HepG2 (cell line): Measurements from ENCODE around the gene SOX5. TPM values are rescaled to one million over a fixed set of nuclear protein-coding genes. Genes with fewer than 3 reads are reported as not detected.

Source experiments
- AKAP8 ChIP-seq: sonication (generic); formaldehyde crosslinking; IDR thresholded peaks from 2 replicates; pipeline ENCODE4 v1.5.1; 2020; ENCODE audit warnings: mild to moderate bottlenecking, missing genetic modification reagents
- ARID5B ChIP-seq: IDR thresholded peaks from 2 replicates; pipeline ENCODE4 v1.4.0; 2020; ENCODE audit warnings: mild to moderate bottlenecking, missing genetic modification reagents
- CCAR2 ChIP-seq: fragments of 200-400 bp; formaldehyde crosslinking; optimal IDR thresholded peaks from 2 replicates; pipeline ENCODE3; 2018; ENCODE audit warnings: low read depth, mild to moderate bottlenecking, low read length, moderate library complexity
- CENPX ChIP-seq: sonication (generic); formaldehyde crosslinking; IDR thresholded peaks from 2 replicates; pipeline ENCODE4 v1.9.0; 2021; ENCODE audit warnings: mild to moderate bottlenecking, missing genetic modification reagents, moderate library complexity
- EHMT2 ChIP-seq: fragments of 200-600 bp; sonication (generic); IDR thresholded peaks from 2 replicates; pipeline ENCODE4 v1.7.0; 2017; ENCODE audit warnings: antibody characterized with exemption, low read depth, low read length, borderline replicate concordance
- NONO ChIP-seq, 2 experiments: fragments of 450-650 bp in 1 of 2; sonication (generic) in 1 of 2; formaldehyde crosslinking in 1 of 2; IDR thresholded peaks in 1 of 2; conservative IDR thresholded peaks in 1 of 2; 2 replicates each; pipeline versions ENCODE4 v1.6.1 to v1.8.0; 2017 to 2022; ENCODE audit warnings: mild to moderate bottlenecking in 1 of 2, missing genetic modification reagents in 1 of 2, moderate library complexity in 1 of 2
- THAP11 ChIP-seq: IDR thresholded peaks from 2 replicates; pipeline ENCODE4 v1.6.1; 2016; ENCODE audit warnings: missing biosample characterization, missing genetic modification reagents
- ZNF44 ChIP-seq: sonication (generic); formaldehyde crosslinking; IDR thresholded peaks from 2 replicates; pipeline ENCODE4 v1.5.1; 2020; ENCODE audit warnings: mild to moderate bottlenecking, missing genetic modification reagents
- ZNF589 ChIP-seq: sonication (generic); formaldehyde crosslinking; conservative IDR thresholded peaks from 2 replicates; pipeline ENCODE4 v1.8.0; 2022; ENCODE audit warnings: mild to moderate bottlenecking, moderate library complexity, missing genetic modification reagents
- ZNF646 ChIP-seq: sonication (generic); formaldehyde crosslinking; IDR thresholded peaks from 2 replicates; pipeline ENCODE4 v1.9.0; 2021; ENCODE audit warnings: mild to moderate bottlenecking, missing genetic modification reagents
- ZNF7 ChIP-seq: IDR thresholded peaks from 2 replicates; pipeline ENCODE4 v1.6.1; 2016; ENCODE audit warnings: missing biosample characterization, missing genetic modification reagents
- ZNF850 ChIP-seq: sonication (generic); formaldehyde crosslinking; conservative IDR thresholded peaks from 2 replicates; pipeline ENCODE4 v1.9.0; 2021; ENCODE audit warnings: mild to moderate bottlenecking, missing genetic modification reagents
- polyA plus RNA-seq, 8 experiments: library from polyadenylated mRNA; depleted of rRNA in 3 of 8; stranded (reverse) in 7 of 8; unstranded in 1 of 8; fragments of >200 nt; fragmentation: Illumina TruSeq in 4 of 8; extraction: Trizol in 4 of 8; gene quantifications; 2 replicates each; pipeline versions ENCODE4 v1.2.1 to v1.2.3, GENCODE V29; 2011 to 2016; ENCODE audit warnings: low read depth in 4 of 8, missing spikeins in 1 of 8, mixed read lengths in 1 of 8; ENCODE audit not compliant: insufficient read depth in 1 of 8
- total RNA-seq, 5 experiments: library from RNA; depleted of rRNA; stranded (reverse); fragments of >200 nt; fragmentation: Illumina TruSeq; extraction: Trizol; gene quantifications; 2 replicates each; pipeline ENCODE4 v1.2.3, GENCODE V29; 2016; ENCODE audit warnings: low read depth in 1 of 5
- TF ChIP-seq, protein P1 (sequence below): sonication (generic); formaldehyde crosslinking; IDR thresholded peaks from 2 replicates; pipeline ENCODE4 v1.8.1; 2022; ENCODE audit warnings: mild to moderate bottlenecking, missing genetic modification reagents
- TF ChIP-seq, protein P2 (sequence below): sonication (generic); formaldehyde crosslinking; IDR thresholded peaks from 2 replicates; pipeline ENCODE4 v1.8.0; 2022; ENCODE audit warnings: missing genetic modification reagents, mild to moderate bottlenecking, moderate library complexity, borderline replicate concordance

The SOX5 gene
- total and polyA plus RNA-seq, 2 of the 13 experiments (the other 11 are each of a cell fraction or from before 2014, with no cell fraction given) = 18.5 to 76.4 TPM

- no peak for TF ChIP-seq NONO (IDR thresholded peaks at IDR 0.05)
- peak; percentile 63; the same call in 1 of the 2 replicates for TF ChIP-seq NONO (CRISPR knock-in tag; conservative IDR thresholded peaks at IDR 0.05)
- peak; percentile 63; the same call in 1 of the 2 replicates for TF ChIP-seq ZNF589 (CRISPR knock-in tag)
- no peak for TF ChIP-seq THAP11 (CRISPR knock-in tag)
- TF ChIP-seq ZNF850 (CRISPR knock-in tag) = no peak
- no peak for TF ChIP-seq ZNF44
- no peak for TF ChIP-seq CCAR2
- no peak for TF ChIP-seq EHMT2
- peak; percentile 90 for TF ChIP-seq ZNF646 (CRISPR knock-in tag)
- 0 out of 2 replicates have a peak, but pooled peaks have one; percentile 36 for TF ChIP-seq ARID5B
- TF ChIP-seq ZNF7 = no peak
- TF ChIP-seq, protein P1, sequence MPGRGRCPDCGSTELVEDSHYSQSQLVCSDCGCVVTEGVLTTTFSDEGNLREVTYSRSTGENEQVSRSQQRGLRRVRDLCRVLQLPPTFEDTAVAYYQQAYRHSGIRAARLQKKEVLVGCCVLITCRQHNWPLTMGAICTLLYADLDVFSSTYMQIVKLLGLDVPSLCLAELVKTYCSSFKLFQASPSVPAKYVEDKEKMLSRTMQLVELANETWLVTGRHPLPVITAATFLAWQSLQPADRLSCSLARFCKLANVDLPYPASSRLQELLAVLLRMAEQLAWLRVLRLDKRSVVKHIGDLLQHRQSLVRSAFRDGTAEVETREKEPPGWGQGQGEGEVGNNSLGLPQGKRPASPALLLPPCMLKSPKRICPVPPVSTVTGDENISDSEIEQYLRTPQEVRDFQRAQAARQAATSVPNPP = no peak
- TF ChIP-seq, protein P2, sequence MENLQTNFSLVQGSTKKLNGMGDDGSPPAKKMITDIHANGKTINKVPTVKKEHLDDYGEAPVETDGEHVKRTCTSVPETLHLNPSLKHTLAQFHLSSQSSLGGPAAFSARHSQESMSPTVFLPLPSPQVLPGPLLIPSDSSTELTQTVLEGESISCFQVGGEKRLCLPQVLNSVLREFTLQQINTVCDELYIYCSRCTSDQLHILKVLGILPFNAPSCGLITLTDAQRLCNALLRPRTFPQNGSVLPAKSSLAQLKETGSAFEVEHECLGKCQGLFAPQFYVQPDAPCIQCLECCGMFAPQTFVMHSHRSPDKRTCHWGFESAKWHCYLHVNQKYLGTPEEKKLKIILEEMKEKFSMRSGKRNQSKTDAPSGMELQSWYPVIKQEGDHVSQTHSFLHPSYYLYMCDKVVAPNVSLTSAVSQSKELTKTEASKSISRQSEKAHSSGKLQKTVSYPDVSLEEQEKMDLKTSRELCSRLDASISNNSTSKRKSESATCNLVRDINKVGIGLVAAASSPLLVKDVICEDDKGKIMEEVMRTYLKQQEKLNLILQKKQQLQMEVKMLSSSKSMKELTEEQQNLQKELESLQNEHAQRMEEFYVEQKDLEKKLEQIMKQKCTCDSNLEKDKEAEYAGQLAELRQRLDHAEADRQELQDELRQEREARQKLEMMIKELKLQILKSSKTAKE (CRISPR knock-in tag) = peak; percentile 28; the same call in 1 of the 2 replicates
- no peak for TF ChIP-seq CENPX (CRISPR knock-in tag)
- TF ChIP-seq AKAP8 (CRISPR knock-in tag) = 0 out of 2 replicates have a peak, but pooled peaks have one; percentile 47
Observed at GRCh38 chr12:23950775-23951451, 1.4 kb upstream of the SOX5 start (continued).
